HFF-Myc (cell line): ENCODE measurements around the gene GRAMD4.

Experiments used
- DNase-seq: peaks from one replicate; pipeline ENCODE4 v3.0.0-alpha.2; 2011; ENCODE audit warnings: low read depth; ENCODE audit errors: extremely low read depth
- H3K4me3 ChIP-seq: replicated peaks from 2 replicates; pipeline ENCODE4 v1.5.1; 2011; ENCODE audit warnings: low read depth, mild to moderate bottlenecking, control low read depth, low read length
- CTCF ChIP-seq: IDR thresholded peaks from 2 replicates; pipeline ENCODE4 v1.5.1; 2012; ENCODE audit warnings: mild to moderate bottlenecking, low read depth, low read length, control low read depth; ENCODE audit errors: missing control alignments

GRAMD4 gene

GRCh38 chr22:46584081-46584921 is 35.9 kb upstream of the GRAMD4 start:
- DNase-seq, result no peak
- no peak for TF ChIP-seq CTCF
- H3K4me3 ChIP-seq, result no peak overlapping the region

- no peak for DNase-seq
- H3K4me3 ChIP-seq, result no peak overlapping the region
- TF ChIP-seq CTCF, result no peak
These were observed 34.7 kb upstream of the GRAMD4 start for GRCh38 chr22:46585340-46586122.

- TF ChIP-seq CTCF, result no peak
- DNase-seq, result no peak
- no peak overlapping the region for H3K4me3 ChIP-seq
These were observed 34.1 kb upstream of the GRAMD4 start for GRCh38 chr22:46586123-46586519.

- TF ChIP-seq CTCF, result no peak
- H3K4me3 ChIP-seq, result no peak overlapping the region
- no peak for DNase-seq
These were observed 33.6 kb upstream of the GRAMD4 start for GRCh38 chr22:46586531-46587011.

- no peak overlapping the region for H3K4me3 ChIP-seq
These were observed 33.1 kb upstream of the GRAMD4 start for GRCh38 chr22:46587061-46587460.

More at GRCh38 chr22:46587061-46587460, 33.1 kb upstream of the GRAMD4 start:
- TF ChIP-seq CTCF, result no peak
- DNase-seq, result no peak
